B cell (primary cell): ENCODE data around the gene TEKT4. TPM values are rescaled to one million over a fixed set of nuclear protein-coding genes. Genes with fewer than 3 reads are reported as not detected.
"Not testable (repeated sequence)": the region's sequence is repeated elsewhere in the genome, so short reads cannot be mapped to it uniquely, and the experiment has no call there.

ENCODE experiments used
- ATAC-seq: fragments of 200-7000 bp; cut with Tn5 transposase; one replicate; pipeline ENCODE4 v1.10.0; 2021; ENCODE audit warnings: low read depth, mild to moderate bottlenecking, moderate number of reproducible peaks, moderate library complexity
- CTCF ChIA-PET: fragments of 350-600 bp; sonication (Branson Sonifier 250); formaldehyde crosslinking; loops from one replicate; lab custom pipeline; 2021; ENCODE audit warnings: antibody characterized with exemption, inconsistent platforms; lab: Charles Lee
- POLR2A ChIA-PET: fragments of 350-600 bp; sonication (Branson Sonifier 250); formaldehyde crosslinking; loops from one replicate; lab custom pipeline; 2021; ENCODE audit warnings: antibody characterized with exemption; lab: Charles Lee
- DNase-seq: peaks from one replicate; pipeline ENCODE4 v3.0.0; 2013
- H2AFZ ChIP-seq: 2 replicates; pipeline ENCODE4 v1.6.1; 2012; ENCODE audit warnings: mild to moderate bottlenecking, low read depth, low read length; ENCODE audit not compliant: insufficient read depth, poor library complexity, severe bottlenecking
- H3K27ac ChIP-seq, 2 donors: 1 replicate in 1 of 2; 2 replicates in 1 of 2; pipeline ENCODE4 v1.5.1; 2012 to 2013; ENCODE audit warnings: low read length in 2 of 2, mild to moderate bottlenecking in 2 of 2, moderate library complexity in 1 of 2
- H3K27me3 ChIP-seq, 4 experiments: fragments of 200-600 bp in 1 of 4; sonication (generic) in 1 of 4; replicated peaks in 1 of 4; 1 replicate in 2 of 4; 2 replicates in 2 of 4; pipeline versions ENCODE4 v1.6.1 to v1.7.0; 2013 to 2016; ENCODE audit warnings: low read length in 3 of 4, mild to moderate bottlenecking in 2 of 4, mixed read lengths in 1 of 4, moderate library complexity in 1 of 4; ENCODE audit not compliant: insufficient read depth in 4 of 4, control insufficient read depth in 3 of 4; ENCODE audit errors: control extremely low read depth in 1 of 4
- H3K36me3 ChIP-seq, 2 experiments: replicated peaks in 1 of 2; 1 replicate in 1 of 2; 2 replicates in 1 of 2; pipeline versions ENCODE4 v1.6.1 to v1.7.1; 2013; ENCODE audit warnings: low read length in 1 of 2; ENCODE audit not compliant: insufficient read depth in 2 of 2, control insufficient read depth in 1 of 2; ENCODE audit errors: control extremely low read depth in 1 of 2, extremely low read depth in 1 of 2
- H3K4me1 ChIP-seq, 2 donors: fragments of 200-600 bp in 1 of 2; sonication (generic) in 1 of 2; 1 replicate in 1 of 2; 2 replicates in 1 of 2; pipeline versions ENCODE4 v1.5.1 to v1.6.1; 2013 to 2017; ENCODE audit warnings: low read length in 2 of 2; ENCODE audit not compliant: control insufficient read depth in 2 of 2, insufficient read depth in 2 of 2
- H3K4me2 ChIP-seq: replicated peaks from 2 replicates; pipeline ENCODE3; 2012; ENCODE audit warnings: mild to moderate bottlenecking, low read depth, low read length; ENCODE audit not compliant: poor library complexity, severe bottlenecking
- H3K4me3 ChIP-seq, 5 experiments: fragments of 200-600 bp in 1 of 5; sonication (generic) in 1 of 5; 1 replicate in 3 of 5; 2 replicates in 2 of 5; pipeline versions ENCODE4 v1.5.1 to v1.7.0; 2011 to 2016; ENCODE audit warnings: low read length in 4 of 5, mild to moderate bottlenecking in 4 of 5, low read depth in 2 of 5, control low read depth in 1 of 5, moderate library complexity in 1 of 5; ENCODE audit not compliant: insufficient read depth in 1 of 5; ENCODE audit errors: control extremely low read depth in 1 of 5, extremely low read depth in 1 of 5
- H3K79me2 ChIP-seq: fragments of 200-600 bp; sonication (generic); one replicate; pipeline ENCODE4 v1.6.0; 2016; ENCODE audit warnings: low read length; ENCODE audit not compliant: control insufficient read depth, insufficient read depth
- H3K9ac ChIP-seq: fragments of 200-600 bp; sonication (generic); 2 replicates; pipeline ENCODE4 v1.6.1; 2017; ENCODE audit warnings: mild to moderate bottlenecking, low read length, moderate library complexity
- H3K9me3 ChIP-seq, 3 donors: one replicate each; pipeline versions ENCODE4 v1.6.1 to v1.7.1; 2013; ENCODE audit warnings: low read length in 2 of 3; ENCODE audit not compliant: control insufficient read depth in 2 of 3, insufficient read depth in 1 of 3; ENCODE audit errors: control extremely low read depth in 1 of 3
- H4K20me1 ChIP-seq: 2 replicates; pipeline ENCODE4 v1.6.0; 2012; ENCODE audit warnings: mild to moderate bottlenecking, low read length; ENCODE audit not compliant: insufficient read depth, control insufficient read depth, poor library complexity, severe bottlenecking
- H3K27ac Mint-ChIP-seq: one replicate; pipeline ENCODE4 v1.8.0; 2021; ENCODE audit warnings: mixed read lengths
- H3K27me3 Mint-ChIP-seq: one replicate; pipeline ENCODE4 v1.8.0; 2021; ENCODE audit warnings: mixed read lengths
- H3K4me1 Mint-ChIP-seq: one replicate; pipeline ENCODE4 v1.8.0; 2021; ENCODE audit warnings: mixed read lengths
- H3K4me3 Mint-ChIP-seq: one replicate; pipeline ENCODE4 v1.8.0; 2021; ENCODE audit warnings: mixed read lengths
- H3K9me3 Mint-ChIP-seq: one replicate; pipeline ENCODE4 v1.8.0; 2022; ENCODE audit warnings: mixed read lengths; ENCODE audit not compliant: insufficient read depth
- EZH2 ChIP-seq: IDR thresholded peaks from 2 replicates; pipeline ENCODE4 v1.6.1; 2012; ENCODE audit warnings: borderline replicate concordance, low read depth, mild to moderate bottlenecking, moderate library complexity, low read length; ENCODE audit not compliant: insufficient read depth, poor library complexity, severe bottlenecking
- WGBS: methylation state at CpG from one replicate; pipeline ENCODE4 v1.1.5; 2013; ENCODE audit warnings: missing lambda C conversion rate; ENCODE audit not compliant: insufficient coverage; 5-methylcytosine and 5-hydroxymethylcytosine counted together
- intact Hi-C: fragments of 100-400 bp; cut with micrococcal nuclease; formaldehyde crosslinking; loops from one replicate; pipeline ENCODE4 v1.10.0; 2022
- polyA plus RNA-seq: library from polyadenylated mRNA; depleted of rRNA; stranded (reverse); fragments of >200 nt; gene quantifications from 2 replicates; pipeline ENCODE4 v1.2.3, GENCODE V29; 2012
- small RNA-seq: library from RNA; depleted of rRNA; stranded (forward); fragments of <200 nt; gene quantifications from one replicate; pipeline ENCODE3, GENCODE V24; 2012; ENCODE audit warnings: low replicate concordance, low read depth; ENCODE audit not compliant: insufficient read length
- total RNA-seq, 2 donors: library from RNA; stranded (reverse); fragments of 120-200 nt in 1 of 2; gene quantifications; 1 replicate in 1 of 2; 2 replicates in 1 of 2; pipeline versions ENCODE4 v1.2.3 to v1.2.4, GENCODE V29; 2013 to 2022
- TF ChIP-seq, protein P1 (sequence below): fragments of 200-600 bp; IDR thresholded peaks from one replicate; pipeline ENCODE4 v1.8.0; 2022; ENCODE audit warnings: antibody characterized with exemption, mild to moderate bottlenecking

TEKT4 gene
- total and polyA plus RNA-seq, 2 donors (not counting 1 experiment from before 2014, with no cell fraction given), result not detected

DNA sequence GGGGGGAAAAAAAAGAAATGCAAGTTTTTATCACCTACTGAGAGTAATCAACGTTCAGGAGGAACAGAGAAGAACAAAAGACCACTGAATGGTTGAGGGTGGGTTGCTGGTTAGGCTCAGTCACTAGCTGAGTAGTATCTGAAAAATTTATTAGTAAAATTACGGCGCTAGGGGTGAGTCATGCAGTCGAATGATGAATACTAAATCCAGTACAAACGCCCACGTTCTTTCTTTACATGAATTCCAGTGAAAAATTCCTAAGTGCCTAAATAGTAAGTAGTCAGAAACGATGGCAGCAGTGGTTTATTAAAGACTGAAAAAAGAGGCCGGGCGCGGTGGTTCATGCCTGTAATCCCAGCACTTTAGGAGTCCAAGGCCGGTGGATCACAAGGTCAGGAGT is 52.0 kb downstream of the TEKT4 start:
- peaks cover 3% of the 10 kb centered on the region for H3K9me3 Mint-ChIP-seq
- Histone ChIP-seq H3K79me2 (no peaks in the 10 kb centered on the region), H3K27ac (no peak overlapping the region), H4K20me1 (no peaks in the 10 kb centered on the region), H3K9me3 (peaks cover 0 to 17% (median 2%) of the 10 kb centered on the region in 3 donors), H2AFZ (no peak overlapping the region), H3K4me3 (no peak overlapping the region), H3K36me3 (no peaks in the 10 kb centered on the region), H3K9ac (no peak overlapping the region), H3K4me1 (no peaks in the 10 kb centered on the region), H3K27me3 (peaks cover 0 to 3% (median 0%) of the 10 kb centered on the region in 4 experiments), H3K4me2 (no peak overlapping the region)
- no peak overlapping the region for H3K27ac Mint-ChIP-seq
- ATAC-seq (no peak), DNase-seq (no peak)
- H3K27me3 Mint-ChIP-seq, result peaks cover 5% of the 10 kb centered on the region
- H3K4me1 Mint-ChIP-seq, result no peaks in the 10 kb centered on the region
- TF ChIP-seq EZH2, result no peak
- TF ChIP-seq, protein P1, sequence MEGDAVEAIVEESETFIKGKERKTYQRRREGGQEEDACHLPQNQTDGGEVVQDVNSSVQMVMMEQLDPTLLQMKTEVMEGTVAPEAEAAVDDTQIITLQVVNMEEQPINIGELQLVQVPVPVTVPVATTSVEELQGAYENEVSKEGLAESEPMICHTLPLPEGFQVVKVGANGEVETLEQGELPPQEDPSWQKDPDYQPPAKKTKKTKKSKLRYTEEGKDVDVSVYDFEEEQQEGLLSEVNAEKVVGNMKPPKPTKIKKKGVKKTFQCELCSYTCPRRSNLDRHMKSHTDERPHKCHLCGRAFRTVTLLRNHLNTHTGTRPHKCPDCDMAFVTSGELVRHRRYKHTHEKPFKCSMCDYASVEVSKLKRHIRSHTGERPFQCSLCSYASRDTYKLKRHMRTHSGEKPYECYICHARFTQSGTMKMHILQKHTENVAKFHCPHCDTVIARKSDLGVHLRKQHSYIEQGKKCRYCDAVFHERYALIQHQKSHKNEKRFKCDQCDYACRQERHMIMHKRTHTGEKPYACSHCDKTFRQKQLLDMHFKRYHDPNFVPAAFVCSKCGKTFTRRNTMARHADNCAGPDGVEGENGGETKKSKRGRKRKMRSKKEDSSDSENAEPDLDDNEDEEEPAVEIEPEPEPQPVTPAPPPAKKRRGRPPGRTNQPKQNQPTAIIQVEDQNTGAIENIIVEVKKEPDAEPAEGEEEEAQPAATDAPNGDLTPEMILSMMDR, result no peak
- POLR2A ChIA-PET, result no interaction called here
- H3K4me3 Mint-ChIP-seq, result no peak overlapping the region
- CTCF ChIA-PET, result no interaction called here
- intact Hi-C loops, result no loop called here
- WGBS, result 96% methylated on average over 5 of the region's 11 CpGs

DNA sequence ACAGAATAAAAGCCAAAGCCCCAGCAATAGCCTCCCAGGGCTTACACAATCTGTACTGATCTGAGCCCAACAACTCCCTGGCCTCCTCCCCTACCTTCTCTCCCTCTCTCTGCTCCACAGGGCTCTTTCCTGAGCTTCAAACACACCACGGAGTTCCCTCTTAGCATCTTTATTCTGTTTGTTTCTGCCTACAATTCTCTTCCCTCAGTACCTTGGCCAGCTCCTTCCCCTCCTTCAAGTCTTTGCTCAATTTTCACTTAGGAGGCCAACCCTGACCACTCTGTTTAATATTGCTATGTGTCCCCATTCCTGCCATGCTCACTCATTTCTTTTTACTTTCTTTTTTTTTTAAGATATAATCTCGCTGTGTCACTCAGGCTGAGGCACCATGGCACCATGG is 53.8 kb downstream of the TEKT4 start:
- H3K9ac ChIP-seq, POLR2A ChIA-PET: not testable (repeated sequence)

More for the DNA sequence above, 53.8 kb downstream of the TEKT4 start:
- H3K27ac ChIP-seq, H3K9me3 Mint-ChIP-seq, ATAC-seq, H3K27me3 ChIP-seq, H3K27ac Mint-ChIP-seq, DNase-seq, H3K4me3 ChIP-seq, H3K79me2 ChIP-seq, H3K4me3 Mint-ChIP-seq, H3K4me2 ChIP-seq, H3K4me1 ChIP-seq, CTCF ChIA-PET, intact Hi-C loops, H2AFZ ChIP-seq, H3K36me3 ChIP-seq, H4K20me1 ChIP-seq, H3K4me1 Mint-ChIP-seq, H3K27me3 Mint-ChIP-seq: not testable (repeated sequence)
- 39% methylated on average over 2 of the region's 2 CpGs for WGBS
- peaks cover 0 to 17% (median 2%) of the 10 kb centered on the region in 3 donors for H3K9me3 ChIP-seq

Small RNA genes lying within 50 kb of the gene (small RNA-seq; reads per million reads assigned to genes)
- gene RNU6-1320P, result not detected

Other genes with a start within 250 kb of the TEKT4 start
- gene MAL, start 154.3 kb downstream of the TEKT4 start, total RNA-seq, result 0.74 TPM in 1 of 2 replicates, not detected in the other
- 2.0 and 3.0 TPM in 2 replicates for gene MAL, start 154.3 kb downstream of the TEKT4 start, polyA plus RNA-seq